Erythroblast (primary cell): Measurements from ENCODE around the gene CDK2.

Experiments used
- GATA1 ChIP-seq: IDR thresholded peaks from 2 replicates; pipeline ENCODE4 v1.6.1; 2011; ENCODE audit warnings: low read depth, mild to moderate bottlenecking, control low read depth, low read length, moderate library complexity
- POLR2A ChIP-seq: IDR thresholded peaks from 2 replicates; pipeline ENCODE4 v1.6.1; 2011; ENCODE audit warnings: mild to moderate bottlenecking, low read length

- TF ChIP-seq POLR2A = no peak
- TF ChIP-seq GATA1 = no peak
Measured at GRCh38 chr12:55983232-55983842, 16.7 kb downstream of the CDK2 start.
